Left lung (tissue), 10 donors: ENCODE data around the gene TFDP2. TPM values are rescaled to one million over a fixed set of nuclear protein-coding genes. Genes with fewer than 3 reads are reported as not detected.
"Not testable (repeated sequence)": the region's sequence is repeated elsewhere in the genome, so short reads cannot be mapped to it uniquely, and the experiment has no call there.

Experiments
- ATAC-seq: fragments of 200-7000 bp; cut with Tn5 transposase; one replicate; pipeline ENCODE4 v1.9.1; 2020; ENCODE audit warnings: moderate library complexity
- DNase-seq, 4 donors: peaks; one replicate each; pipeline ENCODE4 v3.0.0-alpha.2; 2013 to 2020
- H3K27ac ChIP-seq, 2 donors: fragments of 200-600 bp; sonication (generic) in 1 of 2; one replicate each; pipeline versions ENCODE4 v1.5.0 to v1.8.0; 2020 to 2021
- H3K27me3 ChIP-seq, 2 donors: fragments of 200-600 bp; sonication (generic) in 1 of 2; one replicate each; pipeline versions ENCODE4 v1.5.0 to v1.8.0; 2020 to 2021
- H3K36me3 ChIP-seq, 2 donors: fragments of 200-600 bp; sonication (generic) in 1 of 2; one replicate each; pipeline versions ENCODE4 v1.5.0 to v1.8.0; 2020 to 2021
- H3K4me1 ChIP-seq, 2 donors: fragments of 200-600 bp; one replicate each; pipeline ENCODE4 v1.8.0; 2021
- H3K4me3 ChIP-seq, 2 donors: fragments of 200-600 bp; sonication (generic) in 1 of 2; one replicate each; pipeline versions ENCODE4 v1.5.0 to v1.8.0; 2020 to 2021; ENCODE audit warnings: mild to moderate bottlenecking in 1 of 2
- H3K9me3 ChIP-seq, 2 donors: fragments of 200-600 bp; sonication (generic) in 1 of 2; one replicate each; pipeline versions ENCODE4 v1.5.0 to v1.8.0; 2020 to 2021
- intact Hi-C, 2 donors: fragments of 100-400 bp; cut with DNase I; formaldehyde crosslinking; loops; one replicate each; pipeline versions ENCODE4 v1.11.2 to v1.14.2; 2022
- polyA plus RNA-seq, 6 donors: library from polyadenylated mRNA; unstranded; fragments of 120-200 nt; gene quantifications; one replicate each; pipeline ENCODE4 v1.2.1, GENCODE V29; 2013; ENCODE audit not compliant: insufficient read length in 6 of 6
- total RNA-seq, 2 donors: library from RNA; stranded (reverse); fragmentation: NEBNext Ultra II Directional; extraction: Animal tissue kit (Norgen Biotek cat#: 25700); gene quantifications; one replicate each; pipeline ENCODE4 v1.2.1, GENCODE V29; 2021
- TF ChIP-seq, protein P1 (sequence below), 2 donors: fragments of 200-600 bp; sonication (generic) in 1 of 2; IDR thresholded peaks; one replicate each; pipeline versions ENCODE4 v1.5.0 to v1.8.0; 2021; ENCODE audit warnings: antibody characterized with exemption in 2 of 2
- donor health status: DM: no; HTN: yes; CAD: no.
- donor health status: DM: no; HTN: no; CAD: no.

TFDP2 gene
- total and polyA plus RNA-seq, 8 donors = 21.2 to 73.0 (median 53.6) TPM

GRCh38 chr3:141913150-141913811 lies 236.1 kb downstream of the TFDP2 start:
- TF ChIP-seq, protein P1, sequence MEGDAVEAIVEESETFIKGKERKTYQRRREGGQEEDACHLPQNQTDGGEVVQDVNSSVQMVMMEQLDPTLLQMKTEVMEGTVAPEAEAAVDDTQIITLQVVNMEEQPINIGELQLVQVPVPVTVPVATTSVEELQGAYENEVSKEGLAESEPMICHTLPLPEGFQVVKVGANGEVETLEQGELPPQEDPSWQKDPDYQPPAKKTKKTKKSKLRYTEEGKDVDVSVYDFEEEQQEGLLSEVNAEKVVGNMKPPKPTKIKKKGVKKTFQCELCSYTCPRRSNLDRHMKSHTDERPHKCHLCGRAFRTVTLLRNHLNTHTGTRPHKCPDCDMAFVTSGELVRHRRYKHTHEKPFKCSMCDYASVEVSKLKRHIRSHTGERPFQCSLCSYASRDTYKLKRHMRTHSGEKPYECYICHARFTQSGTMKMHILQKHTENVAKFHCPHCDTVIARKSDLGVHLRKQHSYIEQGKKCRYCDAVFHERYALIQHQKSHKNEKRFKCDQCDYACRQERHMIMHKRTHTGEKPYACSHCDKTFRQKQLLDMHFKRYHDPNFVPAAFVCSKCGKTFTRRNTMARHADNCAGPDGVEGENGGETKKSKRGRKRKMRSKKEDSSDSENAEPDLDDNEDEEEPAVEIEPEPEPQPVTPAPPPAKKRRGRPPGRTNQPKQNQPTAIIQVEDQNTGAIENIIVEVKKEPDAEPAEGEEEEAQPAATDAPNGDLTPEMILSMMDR (IDR thresholded peaks at IDR 0.05) = peak; percentile 56 to 59
- H3K27me3 ChIP-seq = no peaks in the 10 kb centered on the region
- no peak overlapping the region for H3K27ac ChIP-seq
- H3K9me3 ChIP-seq = no peaks in the 10 kb centered on the region
- intact Hi-C loops = no loop called here
- DNase-seq = peak in 1 of 4 donors; percentile 47
- peaks cover 0 to 90% of the 10 kb centered on the region in 2 donors for H3K36me3 ChIP-seq
- H3K4me3 ChIP-seq = no peak overlapping the region
- H3K4me1 ChIP-seq = no peaks in the 10 kb centered on the region
- peak; percentile 94 for ATAC-seq

GRCh38 chr3:141909986-141910385 lies 239.4 kb downstream of the TFDP2 start:
- H3K9me3 ChIP-seq, ATAC-seq, H3K4me3 ChIP-seq, H3K27ac ChIP-seq, H3K4me1 ChIP-seq, H3K27me3 ChIP-seq, DNase-seq, intact Hi-C loops: not testable (repeated sequence)
- H3K36me3 ChIP-seq = peaks cover 0 to 83% of the 10 kb centered on the region in 2 donors

DNA sequence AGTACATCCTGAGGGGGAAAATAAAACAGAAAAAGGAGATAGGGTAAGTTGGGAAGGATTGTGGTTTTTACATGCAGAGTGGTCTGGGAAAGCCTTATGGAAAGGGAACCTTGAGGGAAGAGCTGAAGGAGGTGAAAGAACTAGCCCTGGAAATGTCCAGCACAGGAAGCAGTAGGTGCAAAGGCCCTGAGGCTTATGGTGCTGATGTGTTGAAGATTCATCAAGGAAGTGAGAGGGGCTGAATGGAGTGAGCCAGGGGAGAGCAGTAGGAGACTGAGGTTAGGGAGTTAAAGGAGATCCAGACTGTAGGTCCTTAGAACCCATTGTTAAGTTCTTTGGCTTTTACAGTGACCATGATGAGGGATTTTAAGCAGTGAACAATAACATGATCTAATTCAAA lies 239.9 kb downstream of the TFDP2 start:
- Histone ChIP-seq H3K27me3 (no peaks in the 10 kb centered on the region), H3K36me3 (peaks cover 0 to 83% of the 10 kb centered on the region in 2 donors), H3K4me1 (no peaks in the 10 kb centered on the region), H3K27ac (no peak overlapping the region), H3K9me3 (no peaks in the 10 kb centered on the region), H3K4me3 (no peak overlapping the region)
- intact Hi-C loops = no loop called here
- DNase-seq = no peak
- TF ChIP-seq, protein P1 (IDR thresholded peaks at IDR 0.05) = no peak
- no peak for ATAC-seq

DNA sequence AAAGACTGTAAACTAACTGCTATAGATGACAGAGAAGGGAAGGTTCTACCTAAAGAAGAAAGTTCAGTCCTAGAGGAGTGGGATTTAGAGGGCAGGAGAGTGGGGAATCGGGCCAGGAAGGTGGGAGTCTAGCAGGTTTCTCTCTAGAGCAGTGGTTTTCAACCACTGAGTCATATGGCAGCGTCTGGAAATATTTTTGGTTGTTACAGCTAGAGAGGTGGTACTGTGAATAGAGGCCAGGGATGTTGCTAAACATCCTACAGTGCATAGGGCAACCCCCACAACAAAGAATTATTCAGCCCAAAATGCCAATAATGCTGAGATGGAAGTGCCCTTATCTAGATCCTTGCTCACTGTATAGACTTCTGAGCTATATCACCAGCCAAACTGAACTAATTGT lies 244.2 kb downstream of the TFDP2 start:
- Histone ChIP-seq H3K27ac (no peak overlapping the region), H3K36me3 (peaks cover 0 to 65% of the 10 kb centered on the region in 2 donors), H3K4me3 (no peak overlapping the region), H3K27me3 (no peaks in the 10 kb centered on the region), H3K9me3 (peaks cover 0 to 3% of the 10 kb centered on the region in 2 donors), H3K4me1 (no peaks in the 10 kb centered on the region)
- DNase-seq (no peak), ATAC-seq (no peak)
- TF ChIP-seq, protein P1 (IDR thresholded peaks at IDR 0.05) = no peak
- intact Hi-C loops = no loop called here

- DNase-seq = no peak
- TF ChIP-seq, protein P1 (IDR thresholded peaks at IDR 0.05) = no peak
- no peak for ATAC-seq
- H3K36me3 ChIP-seq = peaks cover 0 to 61% of the 10 kb centered on the region in 2 donors
- no peaks in the 10 kb centered on the region for H3K4me1 ChIP-seq
- peaks cover 0 to 11% of the 10 kb centered on the region in 2 donors for H3K9me3 ChIP-seq
- H3K4me3 ChIP-seq = no peak overlapping the region
- H3K27me3 ChIP-seq = no peaks in the 10 kb centered on the region
- intact Hi-C loops = no loop called here
- no peak overlapping the region for H3K27ac ChIP-seq
Measured at GRCh38 chr3:141904203-141904602, 245.1 kb downstream of the TFDP2 start.

DNA sequence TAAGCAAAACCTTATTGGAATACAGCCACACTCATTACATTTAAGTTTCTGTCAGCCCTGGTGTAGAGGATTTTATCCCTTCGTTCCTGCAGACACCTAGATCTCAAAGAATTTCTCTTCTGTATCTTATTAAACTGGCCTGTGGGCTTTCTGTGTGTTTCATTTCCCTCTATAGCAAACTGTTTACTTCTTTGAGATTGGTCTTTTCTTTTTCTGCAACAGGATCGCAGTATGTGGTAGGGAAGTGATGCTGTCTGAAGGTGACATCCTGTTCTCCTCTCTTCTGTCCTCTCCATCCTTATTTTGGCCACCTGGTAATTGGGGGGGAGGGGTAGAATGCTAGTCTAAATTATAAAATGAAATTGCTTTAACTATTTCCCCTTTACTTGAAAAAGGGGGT lies 247.4 kb downstream of the TFDP2 start:
- DNase-seq (no peak), ATAC-seq (no peak)
- Histone ChIP-seq H3K9me3 (peaks cover 0 to 11% of the 10 kb centered on the region in 2 donors), H3K27me3 (no peaks in the 10 kb centered on the region), H3K4me3 (no peak overlapping the region), H3K27ac (no peak overlapping the region), H3K36me3 (peaks cover 0 to 43% of the 10 kb centered on the region in 2 donors), H3K4me1 (no peaks in the 10 kb centered on the region)
- TF ChIP-seq, protein P1 (IDR thresholded peaks at IDR 0.05) = no peak
- intact Hi-C loops = no loop called here
